PFSK-1 (cell line): ENCODE data around the gene MXRA5. TPM values are rescaled to one million over a fixed set of nuclear protein-coding genes. Genes with fewer than 3 reads are reported as not detected.

Experiments used
- FOXP2 ChIP-seq: optimal IDR thresholded peaks from 2 replicates; pipeline ENCODE3; 2011; ENCODE audit warnings: borderline replicate concordance, control low read depth, inconsistent platforms; ENCODE audit not compliant: insufficient read depth; ENCODE audit errors: extremely low read length, extremely low read depth
- POLR2AphosphoS5 ChIP-seq: IDR thresholded peaks from 2 replicates; pipeline ENCODE4 v1.6.1; 2012; ENCODE audit warnings: low read depth, mild to moderate bottlenecking, control low read depth, low read length, moderate library complexity
- REST ChIP-seq, 2 experiments: IDR thresholded peaks; 2 replicates each; pipeline versions ENCODE4 v1.6.1 to v1.8.0; 2011 to 2012; ENCODE audit warnings: low read depth in 2 of 2, low read length in 2 of 2, control low read depth in 1 of 2, inconsistent platforms in 1 of 2, mild to moderate bottlenecking in 1 of 2, moderate library complexity in 1 of 2; ENCODE audit not compliant: insufficient read depth in 1 of 2
- SIN3A ChIP-seq: IDR thresholded peaks from 2 replicates; pipeline ENCODE4 v1.6.1; 2012; ENCODE audit warnings: mild to moderate bottlenecking, low read length, moderate library complexity, borderline replicate concordance; ENCODE audit not compliant: insufficient read depth
- TAF1 ChIP-seq: IDR thresholded peaks from 2 replicates; pipeline ENCODE4 v1.6.1; 2012; ENCODE audit warnings: low read length, control low read depth, borderline replicate concordance; ENCODE audit not compliant: insufficient read depth
- polyA plus RNA-seq: library from polyadenylated mRNA; unstranded; fragments of >200 nt; gene quantifications from one replicate; pipeline ENCODE4 v1.2.1, GENCODE V29; 2012; ENCODE audit warnings: low read depth, missing spikeins; ENCODE audit not compliant: insufficient read length

MXRA5 gene
- not detected for polyA plus RNA-seq

DNA sequence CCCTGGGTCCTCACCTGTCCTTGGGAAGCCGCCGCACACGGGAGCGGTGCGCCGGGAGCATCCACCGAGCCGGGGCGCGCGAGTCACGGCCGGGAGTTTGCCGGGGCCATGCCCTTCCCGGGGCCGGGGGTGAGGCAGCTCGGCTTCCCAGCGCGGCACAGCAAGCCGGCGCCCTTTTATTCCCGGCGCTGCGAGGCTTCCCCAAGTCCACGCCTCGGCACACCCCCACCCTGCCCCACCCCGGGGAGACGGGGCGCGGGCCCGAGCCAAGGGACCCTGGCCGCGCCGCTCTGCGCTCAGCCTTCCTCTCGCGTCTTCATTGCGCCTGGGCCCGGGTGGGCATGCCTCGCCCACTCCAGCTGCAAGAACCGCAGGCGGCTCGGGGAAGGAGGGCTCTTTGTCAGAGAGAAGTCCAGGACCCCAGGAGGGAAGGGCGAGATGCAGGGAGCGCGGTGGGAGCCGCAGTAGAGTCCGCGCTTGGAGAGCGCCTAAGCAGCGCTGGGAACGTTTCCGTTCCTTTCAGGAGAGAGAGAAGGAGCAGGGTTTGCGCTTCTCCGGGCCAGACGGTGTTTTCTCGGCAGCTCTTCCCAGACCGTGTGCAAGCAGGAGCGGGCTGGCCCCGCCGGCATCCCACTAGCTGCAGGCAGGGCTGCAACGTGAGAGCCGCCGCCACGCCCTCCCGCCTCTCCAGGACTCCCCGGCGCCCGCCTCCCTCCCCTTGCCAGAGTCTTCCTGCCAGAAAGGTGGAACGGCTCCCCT is at the start of gene MXRA5:
TSS of gene MXRA5 (minus strand) at position 152 of the 759 bp plus-strand sequence. CDS start 2,819 bp downstream, outside the sequence.
- TF ChIP-seq POLR2AphosphoS5: no peak
- no peak for TF ChIP-seq TAF1
- TF ChIP-seq SIN3A: no peak

GRCh38 chrX:3393581-3394111 is 47.2 kb upstream of the MXRA5 start:
- TF ChIP-seq SIN3A: 0 out of 2 replicates have a peak, but pooled peaks have one; percentile 7
- no peak for TF ChIP-seq TAF1

DNA sequence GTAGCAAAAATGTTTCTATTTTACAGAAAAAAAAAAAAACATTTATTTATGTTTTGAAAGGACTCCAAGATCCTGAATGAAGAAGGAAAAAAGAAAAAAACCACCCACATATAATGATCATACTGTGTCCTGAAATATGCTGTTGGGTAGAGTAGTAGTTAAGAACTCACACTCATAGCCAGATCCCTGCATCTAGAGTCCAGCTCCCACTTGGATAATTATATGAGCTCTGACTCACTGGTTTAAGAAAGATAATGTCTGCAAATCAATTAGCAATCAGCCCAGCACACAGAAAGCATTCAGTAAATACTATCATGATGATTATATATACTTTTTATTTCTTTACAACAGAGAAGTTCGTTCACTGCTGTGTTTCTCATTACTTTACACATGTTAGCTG is 46.7 kb upstream of the MXRA5 start:
- no peak for TF ChIP-seq REST (IDR thresholded peaks at IDR 0.05; ENCODE audit: insufficient read depth in 1 of 2, low read depth in 2 of 2, low read length in 2 of 2)

DNA sequence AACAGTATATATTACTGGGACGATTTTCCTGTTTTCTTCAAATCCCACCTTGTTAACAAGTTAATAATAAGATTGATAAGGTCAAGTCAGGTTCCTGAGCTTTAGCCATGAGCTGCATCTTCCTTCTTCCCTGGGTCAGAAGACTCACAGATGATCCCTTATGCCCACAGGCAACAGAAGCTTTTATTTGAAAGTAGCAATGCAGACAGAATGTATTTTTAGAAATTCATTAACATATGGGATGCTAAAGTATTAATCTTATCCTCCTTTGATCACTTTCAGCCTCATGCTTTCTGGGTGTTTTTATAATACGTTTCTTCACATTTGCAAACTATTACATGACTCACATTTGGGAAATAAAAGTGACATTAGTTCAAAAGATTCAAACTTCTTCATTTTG is 42.0 kb upstream of the MXRA5 start:
- TF ChIP-seq SIN3A: no peak
- TF ChIP-seq TAF1: no peak
- no peak for TF ChIP-seq FOXP2
- TF ChIP-seq REST (IDR thresholded peaks at IDR 0.05; ENCODE audit: insufficient read depth in 1 of 2, low read depth in 2 of 2, low read length in 2 of 2): no peak
- TF ChIP-seq POLR2AphosphoS5: no peak

GRCh38 chrX:3384327-3384726 is 37.9 kb upstream of the MXRA5 start:
- no peak for TF ChIP-seq REST (IDR thresholded peaks at IDR 0.05; ENCODE audit: insufficient read depth in 1 of 2, low read depth in 2 of 2, low read length in 2 of 2)
- TF ChIP-seq TAF1: no peak
- no peak for TF ChIP-seq SIN3A
- TF ChIP-seq FOXP2: no peak

GRCh38 chrX:3380603-3381002 is 34.2 kb upstream of the MXRA5 start:
- TF ChIP-seq SIN3A (no peak), FOXP2 (no peak), POLR2AphosphoS5 (no peak), REST (IDR thresholded peaks at IDR 0.05; ENCODE audit: insufficient read depth in 1 of 2, low read depth in 2 of 2, low read length in 2 of 2) (no peak), TAF1 (no peak)
